ENCODE measurements around the gene C3orf18. TPM values are rescaled to one million over a fixed set of nuclear protein-coding genes. Genes with fewer than 3 reads are reported as not detected.

Gene C3orf18
- total RNA-seq, 1 experiment from 2014 or later = 12.5 TPM

DNA sequence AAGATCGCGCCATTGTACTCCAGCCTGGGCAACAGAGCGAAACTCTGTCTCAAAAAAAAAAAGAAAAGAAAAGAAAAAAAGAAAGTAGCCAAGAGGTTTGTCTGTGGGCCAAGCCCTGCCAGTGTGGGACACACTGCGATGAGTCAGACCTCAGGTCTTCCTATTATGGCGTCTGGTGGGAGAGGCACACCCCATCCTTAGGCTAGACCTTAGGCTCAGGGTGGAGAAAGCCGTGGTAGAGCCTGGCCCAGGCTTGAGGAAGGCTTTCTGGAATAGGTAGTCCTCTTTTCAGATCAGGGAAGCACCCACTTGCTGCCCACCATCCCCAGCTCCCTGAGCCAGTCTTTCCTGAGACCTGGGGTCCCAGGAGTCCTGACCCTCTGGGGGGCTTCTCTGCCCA, 7.8 kb upstream of the C3orf18 start:
- peaks cover 7% of the 10 kb centered on the region for H3K36me3 ChIP-seq (replicated peaks; ENCODE audit: control insufficient read depth, insufficient read depth, low read length)
- no peak overlapping the region for H3K4me3 ChIP-seq (ENCODE audit: insufficient read depth, low read depth, low read length)
- no peaks in the 10 kb centered on the region for H3K27me3 ChIP-seq (ENCODE audit: control insufficient read depth, insufficient read depth, low read length)
- DNase-seq = no peak

DNA sequence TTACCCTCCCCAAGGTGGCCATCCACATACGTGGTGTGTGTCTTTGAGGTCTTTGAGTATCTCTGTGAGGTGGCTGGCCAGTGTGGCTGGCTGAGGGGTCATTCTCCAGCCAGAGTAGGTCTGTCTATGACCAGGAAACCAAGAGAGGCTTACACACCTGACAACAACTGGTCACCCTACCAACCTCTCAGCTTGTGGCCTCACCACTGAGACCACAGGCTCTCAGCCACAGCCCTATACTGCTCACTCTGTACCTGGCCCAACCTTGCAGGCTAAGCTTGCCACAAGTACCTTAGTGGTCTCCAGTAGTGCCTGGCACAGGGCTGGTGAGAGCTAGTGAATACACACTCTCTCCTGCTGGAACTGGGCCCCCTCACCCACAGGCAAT, 6.9 kb upstream of the C3orf18 start:
- no peak for DNase-seq
- Histone ChIP-seq H3K36me3 (replicated peaks; ENCODE audit: control insufficient read depth, insufficient read depth, low read length) (peaks cover 7% of the 10 kb centered on the region), H3K4me3 (ENCODE audit: insufficient read depth, low read depth, low read length) (no peak overlapping the region), H3K27me3 (ENCODE audit: control insufficient read depth, insufficient read depth, low read length) (no peaks in the 10 kb centered on the region)

DNA sequence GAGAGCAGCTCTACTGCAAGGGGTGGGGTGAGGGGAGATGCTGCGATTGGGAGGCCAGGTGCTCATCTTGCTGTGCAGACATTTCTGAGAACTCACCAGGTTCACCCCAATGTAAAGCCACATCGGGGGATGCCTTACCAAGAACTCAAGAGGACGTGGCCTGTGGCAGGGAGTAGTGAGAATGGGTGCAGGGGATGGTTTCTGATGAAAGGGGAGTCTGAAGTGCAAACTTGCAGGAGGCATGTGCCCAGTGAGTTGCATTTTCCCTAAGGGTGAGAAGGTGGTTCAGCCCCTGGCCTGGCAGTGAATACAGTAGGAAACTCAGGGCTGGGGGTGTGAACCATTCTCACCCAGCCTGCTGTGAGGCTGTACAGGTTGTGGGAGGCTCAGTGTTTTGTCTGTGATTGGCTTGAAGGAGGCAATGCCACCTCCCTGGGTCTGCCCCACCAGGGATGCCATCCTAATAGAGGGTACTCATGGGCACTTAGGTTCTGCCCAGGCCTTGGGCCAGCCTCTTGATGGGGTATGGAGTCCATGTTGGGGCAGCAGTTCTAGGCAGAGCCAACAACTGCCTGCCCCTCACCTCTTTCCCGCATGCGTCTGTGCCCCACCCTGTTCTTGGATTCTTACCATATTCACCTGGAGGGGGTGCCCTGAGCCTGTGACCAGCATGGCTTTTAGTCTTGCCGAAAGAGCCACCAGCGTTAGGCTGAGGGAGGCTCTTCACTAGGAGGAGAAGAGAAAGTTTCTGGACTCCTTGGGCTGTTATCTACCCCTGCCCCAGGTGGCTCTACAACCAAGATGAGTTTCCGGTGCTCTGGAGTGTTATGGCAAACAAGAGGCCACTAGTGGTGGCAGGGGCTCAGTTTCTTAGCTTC, 6.3 kb upstream of the C3orf18 start:
- Histone ChIP-seq H3K27me3 (ENCODE audit: control insufficient read depth, insufficient read depth, low read length) (no peaks in the 10 kb centered on the region), H3K4me3 (ENCODE audit: insufficient read depth, low read depth, low read length) (no peak overlapping the region)
- DNase-seq = no peak

DNA sequence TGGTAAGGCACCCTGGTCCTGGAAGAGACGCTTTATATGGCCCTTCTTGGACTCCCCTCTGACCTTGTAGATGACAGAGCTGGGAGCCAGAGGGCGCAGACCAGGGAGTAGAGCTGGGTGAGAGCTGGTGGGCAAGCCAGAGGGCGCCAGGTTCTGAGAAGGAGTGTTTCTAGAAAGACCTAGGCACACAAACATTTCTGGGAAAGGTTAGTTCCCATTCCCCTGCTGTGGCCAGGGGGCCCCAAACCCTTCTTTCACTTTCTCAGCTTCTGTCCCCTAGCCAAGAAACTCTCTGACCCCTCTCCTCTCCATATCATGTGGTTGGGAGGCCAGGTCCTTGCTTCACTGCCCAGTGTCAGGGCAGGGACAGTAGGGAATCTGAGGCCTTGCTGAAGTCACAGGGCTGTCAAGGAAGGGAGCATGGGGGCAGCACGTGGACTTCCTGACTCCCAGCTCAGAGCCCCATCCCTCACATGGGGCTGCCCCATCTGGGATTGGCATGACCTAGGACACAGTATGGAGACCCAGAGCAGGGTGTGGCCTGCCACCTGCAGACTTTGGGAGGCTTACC, 5.3 kb upstream of the C3orf18 start:
- Histone ChIP-seq H3K27me3 (ENCODE audit: control insufficient read depth, insufficient read depth, low read length) (no peaks in the 10 kb centered on the region), H3K4me3 (ENCODE audit: insufficient read depth, low read depth, low read length) (no peak overlapping the region), H3K36me3 (replicated peaks; ENCODE audit: control insufficient read depth, insufficient read depth, low read length) (peaks cover 4% of the 10 kb centered on the region)
- no peak for DNase-seq

More for the DNA sequence above, 6.3 kb upstream of the C3orf18 start:
- peaks cover 7% of the 10 kb centered on the region for H3K36me3 ChIP-seq (replicated peaks; ENCODE audit: control insufficient read depth, insufficient read depth, low read length)

DNA sequence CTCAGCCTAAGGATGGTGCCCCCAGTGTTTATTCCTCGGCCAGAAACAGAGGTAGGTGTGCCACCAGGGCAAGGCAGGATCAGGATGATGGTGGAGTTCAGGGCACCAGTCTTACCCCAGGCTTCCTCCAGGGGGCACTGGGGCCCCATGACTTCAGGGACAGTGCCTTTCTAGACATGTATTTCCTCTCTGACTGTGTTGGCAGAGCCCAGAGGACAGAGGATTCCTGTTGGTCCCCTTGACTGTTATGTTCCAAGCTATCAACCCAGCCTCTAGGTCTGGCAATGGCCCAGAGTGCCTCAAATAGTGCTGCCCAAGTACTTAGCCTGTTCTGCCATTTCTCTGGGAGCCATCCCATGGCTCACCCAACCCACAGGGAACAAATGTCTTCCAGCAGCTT, 4.6 kb upstream of the C3orf18 start:
- Histone ChIP-seq H3K27me3 (ENCODE audit: control insufficient read depth, insufficient read depth, low read length) (peaks cover 2% of the 10 kb centered on the region; the same call in 1 of the 2 replicates), H3K4me3 (ENCODE audit: insufficient read depth, low read depth, low read length) (no peak overlapping the region), H3K36me3 (replicated peaks; ENCODE audit: control insufficient read depth, insufficient read depth, low read length) (peaks cover 3% of the 10 kb centered on the region)
- DNase-seq = peak; percentile 92

DNA sequence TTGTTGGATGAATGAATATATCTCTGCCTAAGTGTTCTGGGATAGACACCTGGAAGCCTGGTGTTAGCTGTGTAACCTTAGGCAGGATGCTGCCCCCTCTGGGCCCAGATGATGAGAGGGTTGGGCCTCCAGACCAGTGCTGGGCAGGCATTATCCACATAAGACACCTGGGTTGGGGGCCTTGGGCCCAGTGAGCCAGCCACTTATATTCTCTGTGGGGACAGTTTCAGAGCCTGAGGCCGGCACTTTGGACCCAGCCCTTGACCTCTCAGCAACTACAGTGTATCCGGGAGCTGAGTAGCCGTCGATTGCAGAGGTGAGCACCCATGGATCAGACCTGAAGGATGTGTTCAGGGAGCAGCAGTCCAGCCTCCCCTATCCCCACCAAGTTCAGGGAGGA, 3.9 kb upstream of the C3orf18 start:
- H3K36me3 ChIP-seq (replicated peaks; ENCODE audit: control insufficient read depth, insufficient read depth, low read length) = peaks cover 3% of the 10 kb centered on the region
- H3K4me3 ChIP-seq (ENCODE audit: insufficient read depth, low read depth, low read length) = no peak overlapping the region
- H3K27me3 ChIP-seq (ENCODE audit: control insufficient read depth, insufficient read depth, low read length) = peaks cover 9% of the 10 kb centered on the region
- DNase-seq = no peak

DNA sequence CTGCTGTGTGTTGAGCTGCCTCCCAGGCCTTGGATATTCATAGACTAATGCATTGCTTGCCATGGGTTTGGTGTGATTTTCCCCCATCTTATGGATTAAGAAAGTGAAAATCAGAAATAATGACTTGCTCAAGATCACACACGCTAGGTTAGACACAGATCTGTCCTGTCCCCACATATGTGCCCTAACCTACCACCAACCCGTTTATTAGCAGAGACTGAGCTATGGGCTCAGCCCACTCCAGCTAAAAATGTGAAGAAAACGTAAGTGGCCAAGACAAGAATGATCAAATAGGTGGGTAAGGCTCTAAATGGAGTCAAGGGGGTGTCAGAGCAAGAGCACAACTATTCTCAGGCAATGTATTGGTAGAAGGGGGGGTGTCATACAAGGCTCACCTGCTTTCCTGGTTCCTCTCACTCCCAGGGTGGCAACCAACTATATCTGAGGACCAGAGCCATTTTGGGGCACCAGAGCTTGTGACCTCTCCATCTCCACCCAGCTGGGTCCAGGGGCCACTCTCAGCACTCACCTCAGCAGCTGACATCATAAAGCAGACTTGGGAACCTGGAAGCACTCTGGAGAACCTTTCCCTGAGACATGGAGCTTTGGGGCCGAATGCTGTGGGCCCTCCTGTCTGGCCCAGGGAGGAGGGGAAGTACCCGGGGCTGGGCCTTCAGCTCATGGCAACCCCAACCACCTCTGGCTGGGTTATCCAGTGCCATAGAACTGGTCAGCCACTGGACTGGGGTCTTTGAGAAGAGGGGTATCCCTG, 3.1 kb upstream of the C3orf18 start:
- H3K36me3 ChIP-seq (replicated peaks; ENCODE audit: control insufficient read depth, insufficient read depth, low read length) = peaks cover 3% of the 10 kb centered on the region
- H3K27me3 ChIP-seq (ENCODE audit: control insufficient read depth, insufficient read depth, low read length) = peaks cover 13% of the 10 kb centered on the region
- no peak overlapping the region for H3K4me3 ChIP-seq (ENCODE audit: insufficient read depth, low read depth, low read length)
- DNase-seq = no peak

DNA sequence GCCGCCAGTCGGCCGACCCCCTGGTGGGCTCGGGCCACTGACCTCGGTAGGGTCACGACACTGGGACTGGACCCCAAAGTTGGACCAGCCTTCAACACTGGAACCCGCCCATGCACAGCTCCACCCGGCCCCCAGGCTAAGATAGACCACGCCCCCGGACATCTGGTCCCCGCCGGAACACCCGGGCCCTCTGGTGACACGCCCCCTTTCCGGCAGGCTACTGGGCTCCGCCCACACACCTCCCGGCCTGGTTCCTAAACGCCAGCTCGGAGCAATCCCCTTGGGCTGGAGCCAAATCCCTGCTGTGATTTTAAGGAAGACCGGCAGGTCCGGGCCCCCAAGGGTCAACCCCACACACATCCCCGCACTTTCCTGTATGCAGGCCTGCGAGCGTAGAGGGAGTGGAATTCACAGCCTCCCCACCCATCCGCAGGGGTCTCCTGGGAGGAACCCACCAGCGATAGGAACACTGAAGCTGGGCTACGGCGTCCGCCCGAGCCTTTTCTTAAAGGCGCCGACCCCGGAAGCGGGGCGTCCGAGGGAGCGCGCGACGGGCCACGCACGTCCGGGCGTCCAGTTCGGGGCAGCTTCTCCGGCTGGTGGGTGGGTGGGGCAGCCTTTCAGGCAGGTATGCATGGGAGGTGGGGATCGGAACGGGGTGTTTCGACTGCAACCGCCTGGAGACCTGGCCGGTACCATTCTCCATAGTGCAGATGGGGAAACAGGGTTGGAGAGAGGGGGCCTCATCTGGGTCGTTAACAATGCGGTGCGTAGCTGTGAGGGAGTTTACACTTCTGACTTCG, 1.6 kb upstream of the C3orf18 start, which contains the start of gene HEMK1:
TSS of gene HEMK1 (plus strand) at position 576 of the 803 bp plus-strand sequence. CDS start 1,583 bp downstream, outside the sequence.
- peak; percentile 100 for DNase-seq
- peaks cover 13% of the 10 kb centered on the region for H3K27me3 ChIP-seq (ENCODE audit: control insufficient read depth, insufficient read depth, low read length)
- peak within 1 kb of the TSS; percentile 88 for H3K4me3 ChIP-seq (ENCODE audit: insufficient read depth, low read depth, low read length)
- H3K36me3 ChIP-seq (replicated peaks; ENCODE audit: control insufficient read depth, insufficient read depth, low read length) = peaks cover 3% of the 10 kb centered on the region

DNA sequence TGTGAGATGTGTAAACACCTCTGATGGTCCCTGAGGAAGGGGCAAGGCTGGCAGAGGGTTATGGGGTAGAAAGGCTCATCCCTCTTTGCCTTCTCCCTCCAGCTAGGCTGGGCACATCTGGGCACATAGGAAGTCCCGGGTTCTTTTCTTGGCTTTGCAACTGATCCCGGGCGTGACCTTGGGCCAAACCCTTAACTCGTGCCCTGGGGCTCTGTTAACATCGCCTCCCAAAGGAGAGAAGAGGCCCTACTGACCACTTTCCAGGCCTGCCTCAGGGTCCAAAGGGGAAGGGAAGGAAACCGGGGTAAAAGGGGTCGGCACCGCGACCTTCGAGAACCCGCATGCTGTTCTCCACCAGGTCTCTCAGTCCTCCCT, 549 bp downstream of the C3orf18 start:
- no peaks in the 10 kb centered on the region; the same call in 1 of the 2 replicates for H3K36me3 ChIP-seq (replicated peaks; ENCODE audit: control insufficient read depth, insufficient read depth, low read length)
- peak overlapping the region; percentile 69 for H3K4me3 ChIP-seq (ENCODE audit: insufficient read depth, low read depth, low read length)
- peaks cover 13% of the 10 kb centered on the region for H3K27me3 ChIP-seq (ENCODE audit: control insufficient read depth, insufficient read depth, low read length)
- DNase-seq = no peak

DNA sequence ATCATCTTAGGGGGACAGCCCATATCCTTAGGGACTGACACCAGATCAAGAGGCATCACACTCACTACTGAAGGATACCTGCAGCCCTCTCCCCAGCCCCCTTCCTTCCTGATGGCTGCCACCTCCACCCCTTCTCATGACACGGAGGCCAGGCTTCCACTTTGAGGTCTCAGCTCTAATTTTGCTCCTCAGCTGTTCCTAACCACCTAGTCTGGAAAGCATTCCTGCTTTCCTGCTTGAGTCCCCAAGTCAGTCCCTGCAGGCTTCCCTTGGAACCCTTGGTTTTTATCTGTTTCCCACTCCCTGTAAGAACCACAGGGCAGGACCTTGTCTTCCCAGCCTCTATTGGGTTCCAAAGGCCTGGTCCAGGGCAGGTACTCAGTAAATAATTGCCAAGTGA, 3.2 kb downstream of the C3orf18 start:
- peaks cover 13% of the 10 kb centered on the region for H3K27me3 ChIP-seq (ENCODE audit: control insufficient read depth, insufficient read depth, low read length)
- DNase-seq = no peak

DNA sequence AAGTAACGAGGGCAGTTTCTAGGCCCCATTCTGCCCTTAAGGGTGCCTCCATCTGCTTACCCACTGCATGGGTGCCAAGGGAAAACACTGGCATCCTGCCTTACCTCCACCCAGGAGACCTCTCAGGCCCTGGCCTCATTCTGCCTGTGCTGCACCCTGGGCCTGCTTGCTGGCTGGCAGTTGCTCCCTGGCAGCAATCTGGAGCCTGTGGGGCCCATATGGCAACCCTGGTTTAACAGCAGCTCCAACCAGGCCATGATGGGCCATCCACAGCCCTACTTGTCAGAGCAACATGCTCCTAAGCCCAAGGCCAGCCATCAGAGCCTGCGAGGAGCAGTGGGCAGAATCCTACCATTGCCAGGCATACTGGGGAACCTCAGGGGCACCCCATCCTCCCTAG, 3.7 kb downstream of the C3orf18 start:
- no peak for DNase-seq
- Histone ChIP-seq H3K36me3 (replicated peaks; ENCODE audit: control insufficient read depth, insufficient read depth, low read length) (no peaks in the 10 kb centered on the region; the same call in 1 of the 2 replicates), H3K27me3 (ENCODE audit: control insufficient read depth, insufficient read depth, low read length) (peaks cover 13% of the 10 kb centered on the region), H3K4me3 (ENCODE audit: insufficient read depth, low read depth, low read length) (no peak overlapping the region)

More for the DNA sequence above, 3.2 kb downstream of the C3orf18 start:
- H3K4me3 ChIP-seq (ENCODE audit: insufficient read depth, low read depth, low read length) = no peak overlapping the region
- H3K36me3 ChIP-seq (replicated peaks; ENCODE audit: control insufficient read depth, insufficient read depth, low read length) = no peaks in the 10 kb centered on the region; the same call in 1 of the 2 replicates

DNA sequence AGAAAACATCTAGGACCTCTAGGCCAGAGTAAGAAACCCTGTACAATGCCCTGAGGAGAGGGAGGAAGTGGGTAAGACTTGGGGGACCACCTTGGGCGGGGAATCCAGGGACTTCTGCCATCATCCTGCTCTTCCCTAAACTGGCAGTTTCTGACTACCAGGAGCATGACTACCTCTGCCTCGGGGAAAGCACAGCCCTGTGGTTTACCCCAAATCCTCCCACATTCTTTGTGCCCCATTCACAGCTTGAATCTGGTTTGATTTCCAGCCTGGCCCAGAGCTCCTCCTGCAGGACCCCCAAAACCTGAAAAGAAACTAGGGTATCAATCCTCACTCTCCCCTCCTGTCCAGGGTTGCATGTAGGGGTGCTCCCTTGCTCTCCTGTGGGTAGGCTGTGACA, 4.7 kb downstream of the C3orf18 start:
- Histone ChIP-seq H3K36me3 (replicated peaks; ENCODE audit: control insufficient read depth, insufficient read depth, low read length) (no peaks in the 10 kb centered on the region; the same call in 1 of the 2 replicates), H3K27me3 (ENCODE audit: control insufficient read depth, insufficient read depth, low read length) (peaks cover 13% of the 10 kb centered on the region), H3K4me3 (ENCODE audit: insufficient read depth, low read depth, low read length) (no peak overlapping the region)
- DNase-seq = no peak

DNA sequence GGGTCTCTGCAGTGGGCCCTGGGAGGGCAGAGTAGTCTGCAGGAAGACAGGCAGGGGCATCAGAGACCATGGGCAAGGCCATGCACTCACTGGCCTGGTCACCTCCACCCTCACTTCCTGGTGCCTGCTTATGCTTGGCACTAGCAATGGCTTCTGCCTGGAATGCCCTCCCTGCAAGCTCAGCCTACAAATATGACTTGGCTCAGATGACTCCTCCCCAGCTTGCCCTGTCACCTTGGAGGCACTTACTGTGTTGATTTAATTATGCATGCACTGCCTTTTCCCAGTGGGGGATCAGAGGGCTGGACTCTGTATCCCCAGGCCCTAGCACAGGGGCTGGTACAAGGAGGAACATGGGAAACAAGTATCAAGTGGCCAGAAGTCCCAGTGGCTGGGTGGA, 7.8 kb downstream of the C3orf18 start:
- Histone ChIP-seq H3K4me3 (ENCODE audit: insufficient read depth, low read depth, low read length) (no peak overlapping the region), H3K36me3 (replicated peaks; ENCODE audit: control insufficient read depth, insufficient read depth, low read length) (no peaks in the 10 kb centered on the region; the same call in 1 of the 2 replicates), H3K27me3 (ENCODE audit: control insufficient read depth, insufficient read depth, low read length) (no peaks in the 10 kb centered on the region)
- DNase-seq = no peak

DNA sequence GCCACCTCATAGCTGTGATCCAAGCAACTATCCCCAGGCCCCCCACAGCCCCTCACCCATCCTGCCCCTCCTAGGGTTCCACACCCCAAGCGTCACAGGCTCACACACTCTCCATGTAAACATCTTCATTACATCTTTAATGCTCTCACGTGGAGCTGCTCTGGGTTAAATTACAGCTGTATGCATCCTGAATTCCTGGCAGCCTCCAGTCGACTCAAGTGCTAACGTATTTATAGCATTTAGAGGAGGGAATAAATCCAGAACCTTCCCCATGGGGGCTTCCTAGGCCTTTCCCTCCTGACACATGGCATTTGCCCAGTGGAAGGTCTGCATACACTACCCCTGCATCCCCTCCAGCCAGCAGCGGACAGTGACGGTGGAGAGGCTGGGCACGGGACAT, 9.6 kb downstream of the C3orf18 start:
- Histone ChIP-seq H3K27me3 (ENCODE audit: control insufficient read depth, insufficient read depth, low read length) (no peaks in the 10 kb centered on the region), H3K4me3 (ENCODE audit: insufficient read depth, low read depth, low read length) (no peak overlapping the region), H3K36me3 (replicated peaks; ENCODE audit: control insufficient read depth, insufficient read depth, low read length) (no peaks in the 10 kb centered on the region)
- DNase-seq = no peak
